ENCODE data around the gene RSKR.

- TF ChIP-seq EZH2 (IDR thresholded peaks at IDR 0.05) (no peak), POLR2AphosphoS5 (IDR thresholded peaks at IDR 0.05; ENCODE audit: borderline replicate concordance, low read depth, low read length) (no peak), FOXP2 (optimal IDR thresholded peaks at IDR 0.05; ENCODE audit: control extremely low read depth, extremely low read length, insufficient read depth) (no peak)
These were observed 28.1 kb downstream of the RSKR start for GRCh38 chr17:28585851-28586250.

All from SK-N-MC (cell line).